HG03575 (cell line): ENCODE data around the gene PLSCR1.
"Not testable (repeated sequence)": the region's sequence is repeated elsewhere in the genome, so short reads cannot be mapped to it uniquely, and the experiment has no call there.

Experiments used
- ATAC-seq: cut with Tn5 transposase; IDR thresholded peaks from one replicate; pipeline ENCODE4 v1.9.1; 2021; ENCODE audit not compliant: unreplicated experiment, insufficient number of reproducible peaks, low FRiP score; ENCODE audit errors: extremely low read depth

PLSCR1 gene

DNA sequence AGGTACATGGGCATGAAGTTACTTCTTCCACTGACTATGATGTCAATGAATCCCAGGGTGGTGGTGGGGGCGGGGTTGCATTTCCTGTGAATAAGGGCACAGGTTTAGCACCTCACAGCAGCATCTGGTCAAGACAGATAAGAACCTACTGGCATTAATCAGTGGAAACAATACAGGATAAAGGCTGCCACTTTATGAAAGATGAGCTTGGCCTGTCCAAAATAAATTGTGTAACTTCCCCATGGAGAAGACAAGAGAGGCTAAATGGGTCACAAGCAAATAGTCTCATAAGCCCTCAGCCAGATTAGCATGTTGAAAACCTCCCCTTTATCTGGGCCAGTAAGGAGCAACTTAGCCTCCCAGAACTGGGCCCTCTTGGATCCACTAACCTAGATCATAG is 47.7 kb downstream of the PLSCR1 start:
- ATAC-seq, result no peak

DNA sequence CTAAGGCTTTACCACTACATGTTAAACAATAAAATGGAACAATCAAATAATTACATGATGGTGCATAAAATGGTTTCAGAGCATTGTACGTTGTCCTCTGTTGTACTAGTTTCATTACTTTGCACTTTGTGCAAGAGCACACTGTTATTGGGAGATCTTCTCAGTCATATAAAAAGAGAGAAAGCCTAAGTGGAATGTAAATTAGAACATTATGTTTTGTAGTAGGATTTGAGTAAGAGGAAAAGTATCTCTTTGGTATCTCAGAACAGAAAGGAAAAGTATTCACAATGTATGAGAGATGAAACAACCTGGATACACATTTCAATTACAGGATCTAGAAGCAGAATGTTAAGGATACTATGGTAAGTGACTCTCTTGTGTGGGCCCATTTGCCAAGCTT is 48.2 kb downstream of the PLSCR1 start:
- ATAC-seq, result no peak

DNA sequence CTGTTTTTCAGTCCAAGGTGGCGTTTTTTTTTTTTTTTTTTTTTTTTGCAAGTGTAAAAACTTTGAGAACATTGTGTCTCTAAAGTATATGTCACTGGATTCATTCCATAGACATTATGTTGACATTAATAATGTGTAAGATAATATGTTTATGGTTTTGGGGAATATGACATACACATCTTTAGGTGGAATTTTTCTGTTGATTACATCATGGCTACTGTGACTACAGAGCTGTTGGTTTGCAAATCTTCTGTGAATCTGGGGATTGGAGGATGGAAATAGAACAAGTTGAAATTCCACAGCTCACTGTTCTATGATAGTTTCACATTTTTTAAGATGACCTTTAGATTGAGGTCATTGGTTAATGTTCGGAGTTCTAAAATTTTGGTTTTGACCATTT is 50.6 kb downstream of the PLSCR1 start:
- ATAC-seq, result no peak

DNA sequence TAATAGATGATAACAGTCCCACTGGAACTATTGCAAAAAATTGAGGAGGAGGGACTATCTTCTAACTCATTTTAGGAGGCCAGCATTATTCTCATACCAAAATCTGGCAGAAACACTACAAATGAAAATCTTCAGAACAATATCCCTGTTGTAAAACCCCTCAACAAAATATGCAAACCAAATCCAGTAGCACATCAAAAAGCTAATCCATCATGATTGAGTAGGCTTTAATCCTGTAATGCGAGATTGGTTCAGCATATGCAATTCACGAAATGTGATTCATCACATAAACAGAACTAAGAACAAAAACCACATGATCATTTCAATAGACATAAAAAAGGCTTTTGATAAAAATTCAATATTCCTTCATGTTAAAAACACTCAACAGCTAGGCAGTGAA is 51.2 kb downstream of the PLSCR1 start:
- ATAC-seq, result no peak

DNA sequence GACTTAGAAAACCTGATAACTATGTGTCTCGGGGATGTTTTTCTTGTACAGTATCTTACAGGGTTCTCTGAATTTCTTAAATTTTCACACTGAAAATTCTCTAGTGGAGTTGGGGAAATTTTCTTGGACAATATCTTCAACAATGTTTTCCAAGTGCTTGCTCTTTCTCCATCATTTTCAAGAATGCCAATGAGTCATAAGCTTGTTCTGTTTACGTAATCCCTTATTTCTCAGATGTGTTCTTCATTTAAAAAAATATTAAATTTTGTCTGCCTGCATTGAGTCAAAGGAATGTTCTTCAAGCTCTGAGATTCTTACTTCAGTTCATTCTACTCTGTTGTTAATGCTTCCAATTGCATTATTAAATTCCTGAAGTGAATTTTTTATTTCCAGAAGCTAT is 53.1 kb downstream of the PLSCR1 start:
- ATAC-seq, result no peak

DNA sequence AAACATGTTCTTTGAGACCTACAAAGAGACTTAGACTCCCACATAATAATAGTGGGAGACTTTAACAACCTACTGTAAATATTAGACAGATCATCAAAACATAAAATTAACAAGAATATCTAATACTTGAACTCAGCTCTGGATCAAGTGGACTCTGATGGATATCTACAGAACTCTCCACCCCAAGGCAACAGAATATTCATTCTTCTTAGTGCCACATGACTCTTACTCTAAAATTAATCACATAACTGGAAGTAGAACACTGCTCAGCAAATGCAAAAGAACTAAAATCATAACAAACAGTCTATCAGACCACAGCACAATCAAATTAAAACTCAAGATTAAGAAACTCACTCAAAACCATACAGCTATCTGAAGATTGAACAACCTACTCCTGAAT is 59.1 kb downstream of the PLSCR1 start:
- ATAC-seq, result no peak

DNA sequence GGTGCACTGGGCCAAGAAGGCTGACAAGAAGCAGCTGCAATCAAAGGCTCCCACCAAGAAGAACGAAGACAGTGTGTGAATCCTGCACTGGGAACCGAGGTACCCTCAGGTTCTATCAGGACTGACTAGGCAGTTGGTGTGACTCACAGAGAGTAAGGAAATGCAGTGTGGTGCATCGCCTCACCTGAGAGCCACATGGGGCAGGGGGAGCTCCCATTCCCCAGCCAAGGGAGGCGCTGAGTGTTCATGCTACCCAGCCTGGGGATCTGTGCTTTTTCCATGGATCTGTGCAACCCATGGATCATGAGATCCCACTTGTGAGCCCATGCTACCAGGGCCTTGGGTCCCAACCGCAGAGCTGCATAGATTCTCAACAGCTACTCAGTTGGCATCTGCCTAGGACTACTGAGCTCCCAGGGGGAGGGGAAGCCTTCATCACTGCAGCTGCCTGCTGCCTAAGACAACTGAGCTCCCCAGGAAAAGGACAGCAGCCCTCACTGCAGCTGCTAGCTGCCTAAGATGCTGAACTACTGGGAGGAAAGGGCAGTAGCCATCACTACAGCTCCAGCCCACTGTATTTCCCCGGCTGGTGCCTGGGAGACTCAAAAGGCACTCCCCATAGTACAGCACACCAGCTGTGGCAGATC is 68.2 kb downstream of the PLSCR1 start:
- ATAC-seq, result no peak

DNA sequence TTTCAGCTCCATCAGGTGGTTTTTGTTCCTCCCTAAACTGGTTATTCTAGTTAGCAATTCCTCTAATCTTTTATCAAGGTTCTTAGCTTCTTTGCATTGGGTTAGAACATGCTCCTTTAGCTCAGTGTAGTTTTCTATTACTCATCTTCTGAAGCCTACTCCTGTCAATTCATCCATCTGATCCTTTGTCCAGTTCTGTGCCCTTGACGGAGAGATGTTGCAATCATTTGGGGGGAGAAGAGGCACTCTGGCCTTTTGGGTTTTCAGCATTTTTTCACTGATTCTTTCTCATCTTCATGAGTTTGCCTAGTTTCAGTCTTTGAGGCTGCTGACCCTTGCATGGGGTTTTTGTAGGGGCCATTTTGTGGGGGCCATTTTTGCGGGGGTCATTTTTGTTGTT is 69.4 kb downstream of the PLSCR1 start:
- ATAC-seq, result not testable (repeated sequence)

DNA sequence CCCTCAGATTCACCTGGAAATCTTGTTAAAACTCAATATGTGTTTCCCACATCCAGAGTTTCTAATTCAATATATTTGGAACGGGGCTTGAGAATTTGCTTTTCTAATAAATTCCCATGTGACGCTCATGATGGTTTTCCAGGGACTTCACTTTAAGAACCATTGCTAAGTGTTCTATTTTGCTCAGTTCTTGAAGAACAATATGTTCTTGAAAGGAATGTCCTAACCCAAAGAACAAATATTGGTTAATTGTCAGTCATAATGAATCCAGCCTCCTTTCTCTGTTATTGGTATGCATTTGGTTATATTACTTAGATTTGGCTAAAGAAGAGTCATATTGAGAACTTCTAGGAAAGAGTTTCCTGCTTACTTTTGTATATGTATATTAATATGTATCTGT is 70.7 kb downstream of the PLSCR1 start:
- ATAC-seq, result no peak

DNA sequence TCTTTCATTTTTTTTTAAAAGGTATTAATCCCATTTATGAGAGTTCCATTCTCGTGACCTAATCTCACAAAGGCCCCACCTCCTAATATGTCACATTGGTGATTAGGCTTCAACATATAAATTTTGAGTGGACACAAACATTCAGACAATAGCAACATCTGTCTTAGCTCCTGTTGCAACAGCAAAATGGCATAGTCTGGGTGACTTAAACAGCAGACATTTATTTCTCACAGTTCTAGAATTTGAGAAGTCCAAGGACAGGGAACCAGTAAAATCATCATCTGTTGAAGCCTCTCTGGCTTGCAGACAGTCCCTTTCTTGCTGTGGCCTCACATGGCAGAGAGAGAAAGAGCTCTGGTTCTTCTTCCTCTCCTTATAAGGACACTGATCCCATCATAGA is 71.8 kb downstream of the PLSCR1 start:
- ATAC-seq, result no peak

DNA sequence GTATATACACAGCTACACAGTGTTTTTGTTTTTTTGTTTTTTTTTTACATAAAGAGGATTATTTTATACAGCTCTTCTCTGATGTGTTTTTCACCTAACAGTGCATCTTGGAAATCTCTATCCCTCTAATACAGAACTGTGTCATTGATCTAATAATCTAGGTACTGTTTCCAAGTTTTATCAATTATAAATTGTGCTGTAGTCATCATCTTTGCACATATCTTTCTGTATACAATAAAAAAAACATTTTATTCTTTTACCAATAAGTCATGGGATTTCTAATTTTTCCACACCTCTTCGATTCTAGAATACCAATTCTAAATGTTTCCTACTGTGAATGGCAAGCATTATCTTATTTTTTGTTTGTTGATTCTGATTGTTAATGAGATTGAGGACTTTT is 73.4 kb downstream of the PLSCR1 start:
- ATAC-seq, result no peak

DNA sequence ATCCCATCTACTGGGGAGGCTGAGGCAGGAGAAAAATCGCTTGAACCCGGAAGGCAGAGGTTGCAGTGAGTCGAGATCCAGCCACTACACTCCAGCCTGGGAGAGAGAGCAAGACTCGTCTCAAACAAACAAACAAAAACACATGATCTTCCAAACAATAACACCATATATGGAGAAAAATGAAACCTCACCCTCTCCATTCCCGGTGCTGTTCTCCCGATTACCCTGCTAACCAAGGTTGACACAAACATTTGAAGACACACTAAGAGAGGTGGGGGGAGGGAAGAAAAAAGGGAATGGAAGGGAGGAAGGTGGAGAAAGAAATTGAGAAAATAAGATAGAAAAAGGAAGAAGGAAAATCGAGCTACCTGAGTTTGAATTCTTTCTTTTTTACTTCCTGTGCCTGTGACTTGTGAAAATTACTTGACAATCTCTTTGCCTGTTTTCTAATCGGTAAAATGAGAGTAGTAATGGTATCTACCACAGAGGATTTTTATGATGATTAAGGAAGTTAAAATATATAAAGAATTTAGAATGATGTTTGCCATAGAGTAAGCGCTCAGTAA is 73.9 kb downstream of the PLSCR1 start:
- ATAC-seq, result no peak

DNA sequence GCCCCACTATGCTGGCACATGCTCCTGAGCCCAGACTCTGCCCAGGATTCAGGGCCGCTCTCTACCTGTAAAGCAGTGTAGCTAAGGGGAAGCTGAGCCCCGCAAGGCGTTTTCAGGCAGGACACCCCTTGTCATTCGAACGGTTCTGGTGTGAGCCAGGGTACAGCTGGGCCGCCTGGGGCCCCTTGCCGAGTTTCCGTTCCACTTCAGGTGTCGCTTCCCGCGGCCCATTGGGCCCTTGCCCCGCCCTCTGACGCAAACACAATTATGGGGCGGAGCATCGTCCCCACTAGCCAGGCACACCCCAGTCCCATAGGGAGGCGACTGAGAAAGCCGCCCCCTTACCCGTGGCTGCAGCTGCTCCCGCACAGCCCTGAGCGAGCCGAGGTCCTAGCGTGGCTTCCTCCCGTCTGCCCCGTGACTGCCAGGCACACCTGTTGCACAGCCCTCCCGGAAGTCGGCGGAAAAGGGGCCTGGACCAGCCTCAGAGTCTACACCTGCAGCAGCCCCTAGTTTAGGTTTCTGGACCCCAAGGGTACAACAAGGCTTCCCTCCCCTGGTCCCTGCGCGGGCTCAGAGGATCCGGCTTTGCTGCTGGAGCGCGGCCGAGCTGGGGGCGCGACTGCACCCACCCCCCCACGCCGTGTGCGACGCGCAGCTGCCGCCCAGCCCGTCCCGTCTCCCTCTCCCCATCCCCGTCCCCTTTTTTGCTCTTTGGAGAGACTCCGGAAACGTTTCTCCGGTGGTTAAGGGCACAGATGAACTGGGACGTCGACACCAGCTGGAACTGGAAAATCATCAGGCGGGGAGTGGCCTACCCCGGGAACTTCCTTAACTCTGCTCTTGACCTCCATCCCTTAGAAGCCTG is 75.0 kb downstream of the PLSCR1 start, which contains the start of gene PLSCR2:
PLSCR2 (minus strand) TSS at position 412 of the 868 bp plus-strand sequence. CDS start 9,657 bp downstream, outside the sequence.
- peak; percentile 65 for ATAC-seq

DNA sequence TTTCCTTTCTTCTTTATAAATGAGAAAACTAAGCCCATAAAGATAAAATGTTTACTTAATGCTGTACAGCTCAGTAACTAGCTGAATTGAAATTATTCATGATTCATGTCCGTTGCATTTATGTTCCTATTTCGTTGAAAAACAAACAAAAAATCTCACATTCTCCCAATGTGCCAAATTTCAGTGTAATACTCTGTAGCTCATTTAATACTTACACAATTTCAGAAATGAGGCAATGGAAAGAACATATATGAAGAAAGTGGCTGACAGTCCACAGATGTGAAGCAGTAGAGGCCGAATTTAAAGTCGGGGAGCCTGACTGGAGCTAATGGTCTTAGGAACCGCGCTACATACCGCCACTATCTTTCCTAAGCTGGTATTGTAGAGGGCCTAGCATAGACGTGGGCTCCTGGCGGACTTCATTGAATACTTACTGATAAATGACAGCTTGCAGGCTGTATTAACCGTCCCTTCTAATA is 75.7 kb downstream of the PLSCR1 start:
- no peak for ATAC-seq

DNA sequence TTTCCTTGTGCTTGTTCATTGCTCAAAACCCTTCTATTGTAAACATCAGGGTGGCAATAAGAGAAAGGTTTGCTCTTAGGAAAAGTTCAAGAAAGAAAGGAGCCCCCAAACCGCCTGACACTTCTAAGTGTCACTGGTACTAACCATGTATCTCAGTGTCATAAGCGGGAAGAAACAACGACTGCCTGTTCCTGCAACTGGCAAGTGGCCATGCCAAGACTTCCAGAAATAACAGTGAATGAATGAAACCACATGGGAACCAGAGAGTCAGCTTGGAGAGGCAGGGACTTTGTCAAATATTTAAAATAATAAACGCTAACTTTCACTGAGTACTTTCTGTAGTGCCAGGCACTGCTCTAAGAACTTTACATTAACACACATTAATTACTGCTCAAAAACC is 76.2 kb downstream of the PLSCR1 start:
- ATAC-seq, result no peak

DNA sequence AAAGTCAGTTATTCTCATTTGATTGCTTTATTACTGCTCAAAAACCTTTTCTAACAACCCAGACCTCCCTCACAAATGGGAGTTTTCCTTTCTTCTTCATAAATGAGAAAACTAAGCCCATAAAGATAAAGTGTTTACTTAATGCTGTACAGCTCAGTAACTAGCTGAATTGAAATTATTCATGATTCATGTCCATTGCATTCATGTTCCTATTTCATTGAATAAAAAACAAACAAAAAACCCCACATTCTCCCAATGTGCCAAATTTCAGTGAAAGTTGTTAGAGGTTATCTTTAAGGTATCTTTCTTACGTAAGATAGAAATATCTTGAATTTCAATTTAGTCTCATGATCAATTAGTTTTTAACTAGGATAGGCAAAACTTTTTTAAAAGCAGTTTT is 77.8 kb downstream of the PLSCR1 start:
- no peak for ATAC-seq

DNA sequence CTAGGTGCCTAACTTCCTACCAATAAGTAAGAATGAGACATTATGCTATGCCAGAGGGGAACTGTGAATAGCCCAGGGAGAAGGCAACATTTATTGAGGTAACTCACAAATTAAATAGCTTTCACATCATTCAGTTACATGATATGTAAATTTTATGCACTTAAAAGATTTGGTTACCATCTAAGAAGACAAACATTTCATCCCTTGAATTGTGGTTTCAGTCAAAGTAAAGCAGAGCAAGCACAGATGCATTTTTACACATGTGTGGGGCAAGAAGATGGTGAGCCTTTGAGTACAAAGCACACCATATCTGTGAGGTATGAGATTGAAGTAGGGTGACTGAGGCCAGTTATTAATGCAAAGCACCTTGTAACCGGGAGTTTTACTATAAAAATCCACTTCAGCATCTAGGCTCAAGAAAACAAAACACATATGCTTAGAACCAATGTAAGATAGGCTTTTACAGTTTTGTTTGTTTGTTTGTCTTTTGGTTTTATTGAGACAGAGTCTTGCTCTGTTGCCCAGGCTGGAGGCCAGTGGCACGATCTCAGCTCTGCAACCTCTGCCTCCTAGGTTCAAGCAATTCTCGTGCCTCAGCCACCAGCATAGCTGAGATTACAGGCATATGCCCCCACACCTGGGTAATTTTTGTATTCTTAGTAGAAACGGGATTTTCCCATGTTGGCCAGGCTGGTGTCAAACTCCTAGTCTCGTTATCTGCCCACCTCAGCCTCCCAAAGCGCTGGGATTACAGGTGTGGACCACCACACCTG is 78.5 kb downstream of the PLSCR1 start:
- ATAC-seq, result no peak
